Measurements from ENCODE around the gene MERTK.
"Not testable (repeated sequence)": the region's sequence is repeated elsewhere in the genome, so short reads cannot be mapped to it uniquely, and the experiment has no call there.

The MERTK gene

GRCh38 chr2:112019569-112019982 lies 121.2 kb downstream of the MERTK start:
- no peak for DNase-seq

GRCh38 chr2:112020561-112020960 lies 122.2 kb downstream of the MERTK start:
- no peak for DNase-seq

- DNase-seq, result no peak
Measured at GRCh38 chr2:112021290-112021689, 122.9 kb downstream of the MERTK start.

- DNase-seq, result no peak
Measured at GRCh38 chr2:112021781-112022231, 123.4 kb downstream of the MERTK start.

- no peak for DNase-seq
Measured at GRCh38 chr2:112023707-112024106, 125.3 kb downstream of the MERTK start.

GRCh38 chr2:112024231-112024630 lies 125.8 kb downstream of the MERTK start:
- DNase-seq, result no peak

GRCh38 chr2:112024896-112025491 lies 126.6 kb downstream of the MERTK start:
- no peak for DNase-seq

GRCh38 chr2:112026509-112026908 lies 128.1 kb downstream of the MERTK start:
- DNase-seq, result no peak

- no peak for DNase-seq
Measured at GRCh38 chr2:112027767-112028166, 129.4 kb downstream of the MERTK start.

GRCh38 chr2:112029164-112029563 lies 130.8 kb downstream of the MERTK start:
- DNase-seq, result no peak

GRCh38 chr2:112031473-112032223 lies 133.2 kb downstream of the MERTK start:
- no peak for DNase-seq

GRCh38 chr2:112032224-112032586 lies 133.8 kb downstream of the MERTK start:
- no peak for DNase-seq

- DNase-seq, result no peak
Measured at GRCh38 chr2:112032689-112033465, 134.5 kb downstream of the MERTK start.

- no peak for DNase-seq
Measured at GRCh38 chr2:112033600-112033999, 135.2 kb downstream of the MERTK start.

- DNase-seq, result no peak
Measured at GRCh38 chr2:112034924-112035323, 136.5 kb downstream of the MERTK start.

GRCh38 chr2:112035786-112036185 lies 137.4 kb downstream of the MERTK start:
- DNase-seq, result no peak

GRCh38 chr2:112039556-112039955 lies 141.1 kb downstream of the MERTK start:
- not testable (repeated sequence) for DNase-seq

GRCh38 chr2:112040066-112040465 lies 141.7 kb downstream of the MERTK start:
- DNase-seq, result not testable (repeated sequence)

GRCh38 chr2:112041460-112041859 lies 143.1 kb downstream of the MERTK start:
- not testable (repeated sequence) for DNase-seq

- no peak for DNase-seq
Measured at GRCh38 chr2:112045446-112046014, 147.1 kb downstream of the MERTK start.

GRCh38 chr2:112046231-112046630 lies 147.8 kb downstream of the MERTK start:
- no peak for DNase-seq

GRCh38 chr2:112047537-112048235 lies 149.3 kb downstream of the MERTK start:
- no peak for DNase-seq

- no peak for DNase-seq
Measured at GRCh38 chr2:112048236-112048592, 149.8 kb downstream of the MERTK start.

Measured in GOT3 (cell line).